Measurements from ENCODE around the gene DSP.

DNA sequence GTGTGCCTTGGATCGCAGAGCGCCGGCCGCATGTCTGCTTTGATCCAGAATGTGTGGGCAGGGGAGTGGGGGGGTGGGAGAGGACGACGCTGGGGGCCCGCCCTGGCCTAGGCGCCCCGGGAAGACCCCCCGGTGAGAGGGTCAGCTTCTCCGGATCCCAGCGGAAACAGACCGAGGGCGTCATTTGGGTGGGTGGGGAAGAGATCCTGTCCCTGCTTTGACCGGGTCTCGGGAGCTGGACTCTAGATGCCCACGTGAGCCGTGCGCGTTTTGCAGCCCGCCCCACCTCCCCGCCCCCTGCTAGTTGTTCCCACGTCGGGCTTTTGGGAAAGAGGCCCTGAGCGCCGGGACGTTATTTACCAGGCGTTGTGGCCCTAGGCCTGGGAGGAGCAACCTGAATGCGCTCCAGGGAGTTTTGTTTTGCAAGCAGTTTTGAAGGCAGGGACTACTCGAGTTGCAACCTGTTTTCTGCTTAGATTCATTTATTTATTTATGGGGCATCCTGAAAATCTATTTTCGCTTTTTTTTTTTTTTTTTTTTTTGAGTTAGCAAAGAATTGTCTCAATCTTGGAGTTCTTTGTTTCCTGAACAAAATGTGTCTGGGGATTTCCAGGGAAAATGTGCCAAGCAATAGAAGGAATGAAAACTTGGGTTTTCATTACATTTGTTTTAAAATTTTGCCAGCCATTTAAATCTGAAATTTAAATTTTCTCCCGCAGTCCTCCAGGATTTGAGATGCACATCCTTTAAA is 1.6 kb downstream of the DSP start:
- TF ChIP-seq CTCF (IDR thresholded peaks at IDR 0.05) (no peak), POLR2A (IDR thresholded peaks at IDR 0.05) (peak in 1 of 2 donors; percentile 67)
